Keratinocyte (primary cell): ENCODE data around the gene FRMPD4. TPM values are rescaled to one million over a fixed set of nuclear protein-coding genes. Genes with fewer than 3 reads are reported as not detected.

Experiments
- DNase-seq: peaks from one replicate; pipeline ENCODE4 v3.0.0-alpha.2; 2011; ENCODE audit warnings: low read depth, missing footprints, low spot score
- FAIRE-seq: peaks from 2 replicates; lab custom pipeline; 2011; peaks lifted over from hg19 to GRCh38; lab: Jason Lieb, UNC
- H2AFZ ChIP-seq: 2 replicates; pipeline ENCODE4 v1.6.0; 2012; ENCODE audit warnings: low read length, control low read depth, inconsistent platforms; ENCODE audit not compliant: control insufficient read depth
- H3K27ac ChIP-seq: 2 replicates; pipeline ENCODE4 v1.5.1; 2011; ENCODE audit warnings: low read length; ENCODE audit not compliant: control insufficient read depth, insufficient read depth
- H3K27me3 ChIP-seq: 3 replicates; pipeline ENCODE4 v1.6.0; 2011; ENCODE audit warnings: low read length; ENCODE audit not compliant: control insufficient read depth, insufficient read depth; ENCODE audit errors: extremely low read depth
- H3K36me3 ChIP-seq, 2 experiments: 2 replicates in 1 of 2; 3 replicates in 1 of 2; pipeline ENCODE4 v1.5.1; 2011; ENCODE audit warnings: low read length in 2 of 2, mild to moderate bottlenecking in 1 of 2; ENCODE audit not compliant: control insufficient read depth in 2 of 2, insufficient read depth in 2 of 2; ENCODE audit errors: extremely low read depth in 1 of 2
- H3K4me1 ChIP-seq: 3 replicates; pipeline ENCODE4 v1.5.1; 2011; ENCODE audit warnings: low read length; ENCODE audit not compliant: control insufficient read depth, insufficient read depth; ENCODE audit errors: extremely low read depth
- H3K4me2 ChIP-seq: 3 replicates; pipeline ENCODE4 v1.6.0; 2011; ENCODE audit warnings: low read depth, low read length; ENCODE audit not compliant: control insufficient read depth, insufficient read depth; ENCODE audit errors: extremely low read depth
- H3K4me3 ChIP-seq, 3 experiments: fragments of 200-600 bp in 1 of 3; sonication (generic) in 1 of 3; 2 replicates in 2 of 3; 3 replicates in 1 of 3; pipeline ENCODE4 v1.5.1; 2011 to 2016; ENCODE audit warnings: low read length in 3 of 3, mild to moderate bottlenecking in 3 of 3, control low read depth in 2 of 3, inconsistent platforms in 1 of 3, low read depth in 1 of 3, mixed read lengths in 1 of 3, mixed run types in 1 of 3, moderate library complexity in 1 of 3; ENCODE audit not compliant: control insufficient read depth in 2 of 3, insufficient read depth in 2 of 3; ENCODE audit errors: extremely low read depth in 1 of 3
- H3K79me2 ChIP-seq: 2 replicates; pipeline ENCODE4 v1.6.0; 2012; ENCODE audit warnings: low read length; ENCODE audit not compliant: control insufficient read depth, insufficient read depth
- H3K9ac ChIP-seq: 3 replicates; pipeline ENCODE4 v1.6.0; 2011; ENCODE audit warnings: low read length; ENCODE audit not compliant: control insufficient read depth, insufficient read depth; ENCODE audit errors: extremely low read depth
- H3K9me1 ChIP-seq: 3 replicates; pipeline ENCODE4 v1.6.0; 2011; ENCODE audit warnings: low read length; ENCODE audit not compliant: control insufficient read depth, insufficient read depth; ENCODE audit errors: extremely low read depth
- H3K9me3 ChIP-seq: 2 replicates; pipeline ENCODE4 v1.5.1; 2012; ENCODE audit warnings: low read depth, low read length; ENCODE audit not compliant: control insufficient read depth
- H4K20me1 ChIP-seq: 3 replicates; pipeline ENCODE4 v1.6.0; 2011; ENCODE audit warnings: low read length; ENCODE audit not compliant: control insufficient read depth, insufficient read depth; ENCODE audit errors: extremely low read depth
- CTCF ChIP-seq, 3 experiments: IDR thresholded peaks in 1 of 3; conservative IDR thresholded peaks in 1 of 3; optimal IDR thresholded peaks in 1 of 3; 2 replicates in 2 of 3; 3 replicates in 1 of 3; pipeline versions ENCODE3 to v1.5.1; 2011; ENCODE audit warnings: low read length in 3 of 3, mild to moderate bottlenecking in 3 of 3, moderate library complexity in 2 of 3, control low read depth in 1 of 3, inconsistent platforms in 1 of 3; ENCODE audit not compliant: insufficient read depth in 2 of 3; ENCODE audit errors: extremely low read depth in 1 of 3
- EZH2 ChIP-seq: IDR thresholded peaks from one replicate; pipeline ENCODE4 v1.6.1; 2012; ENCODE audit warnings: inconsistent platforms, mild to moderate bottlenecking, low read length, moderate library complexity
- dilution Hi-C: fragments of 300-500 bp; cut with MboI; formaldehyde crosslinking; loops from one replicate; pipeline ENCODE4 v1.7.0; 2020; ENCODE audit warnings: low sequenced_read_pairs; ENCODE audit not compliant: extremely low pct_ligation_motif_present
- polyA plus RNA-seq, 5 experiments: library from polyadenylated mRNA; depleted of rRNA in 3 of 5; stranded (reverse) in 3 of 5; stranded (forward) in 1 of 5; unstranded in 1 of 5; fragments of >200 nt; gene quantifications; 1 replicate in 1 of 5; 2 replicates in 3 of 5; 3 replicates in 1 of 5; pipeline versions ENCODE4 v1.2.1 to v1.2.3, GENCODE V29; 2011 to 2012; ENCODE audit warnings: missing spikeins in 2 of 5, low read depth in 1 of 5, low replicate concordance in 1 of 5

Gene FRMPD4
- polyA plus RNA-seq, 1 donor (not counting 4 experiments of a cell fraction or from before 2014, with no cell fraction given), result 0.05 TPM

GRCh38 chrX:12439416-12439815, 301.1 kb downstream of the FRMPD4 start:
- no peak for TF ChIP-seq CTCF (optimal IDR thresholded peaks at IDR 0.05 in 1 of 3, IDR thresholded peaks at IDR 0.05 in 1 of 3, conservative IDR thresholded peaks at IDR 0.05 in 1 of 3; ENCODE audit: extremely low read depth in 1 of 3, insufficient read depth in 2 of 3, low read length in 3 of 3)
- TF ChIP-seq EZH2, result no peak
- Histone ChIP-seq H3K79me2 (no peaks in the 10 kb centered on the region), H3K36me3 (no peaks in the 10 kb centered on the region), H3K4me1 (no peaks in the 10 kb centered on the region), H3K9me3 (no peaks in the 10 kb centered on the region), H3K27ac (no peak overlapping the region), H2AFZ (no peak overlapping the region), H3K27me3 (no peaks in the 10 kb centered on the region), H3K9me1 (no peaks in the 10 kb centered on the region), H3K9ac (no peak overlapping the region), H4K20me1 (no peaks in the 10 kb centered on the region), H3K4me3 (no peak overlapping the region), H3K4me2 (no peak overlapping the region)
- no peak for DNase-seq
- dilution Hi-C loops, result no loop called here
- FAIRE-seq, result no peak

GRCh38 chrX:12440246-12440645, 302.0 kb downstream of the FRMPD4 start:
- Histone ChIP-seq H3K9me3 (no peaks in the 10 kb centered on the region), H3K4me3 (no peak overlapping the region), H4K20me1 (no peaks in the 10 kb centered on the region), H3K27me3 (no peaks in the 10 kb centered on the region), H3K36me3 (no peaks in the 10 kb centered on the region), H3K4me1 (no peaks in the 10 kb centered on the region), H3K9ac (no peak overlapping the region), H2AFZ (no peak overlapping the region), H3K4me2 (no peak overlapping the region), H3K79me2 (no peaks in the 10 kb centered on the region), H3K27ac (no peak overlapping the region), H3K9me1 (no peaks in the 10 kb centered on the region)
- FAIRE-seq (no peak), DNase-seq (no peak)
- dilution Hi-C loops, result no loop called here
- TF ChIP-seq EZH2 (no peak), CTCF (optimal IDR thresholded peaks at IDR 0.05 in 1 of 3, IDR thresholded peaks at IDR 0.05 in 1 of 3, conservative IDR thresholded peaks at IDR 0.05 in 1 of 3; ENCODE audit: extremely low read depth in 1 of 3, insufficient read depth in 2 of 3, low read length in 3 of 3) (no peak)
